Measurements from ENCODE around the gene DCP1B.

Gene DCP1B

GRCh38 chr12:1993341-1993740, 10.9 kb downstream of the DCP1B start:
- no peaks in the 10 kb centered on the region for H3K27me3 ChIP-seq (ENCODE audit: insufficient read depth, low read depth)
- no peak overlapping the region for H3K4me2 ChIP-seq
- no peak overlapping the region for H3K9ac ChIP-seq
- no peak overlapping the region for H3K27ac ChIP-seq
- no peaks in the 10 kb centered on the region for H4K20me1 ChIP-seq (ENCODE audit: insufficient read depth)
- no peak for TF ChIP-seq CTCF (conservative IDR thresholded peaks at IDR 0.05; ENCODE audit: low read depth, low read length)
- H3K4me3 ChIP-seq (IDR thresholded peaks at IDR 0.05; ENCODE audit: insufficient read depth, low read depth, low read length), result no peak overlapping the region
- no peaks in the 10 kb centered on the region for H3K79me2 ChIP-seq (ENCODE audit: insufficient read depth, low read depth)
- no peaks in the 10 kb centered on the region for H3K36me3 ChIP-seq (ENCODE audit: insufficient read depth)
- no peak overlapping the region for H2AFZ ChIP-seq (ENCODE audit: low read depth)
- H3K4me1 ChIP-seq (ENCODE audit: low read depth, poor library complexity, severe bottlenecking), result no peaks in the 10 kb centered on the region

- H3K4me2 ChIP-seq, result no peak overlapping the region
- no peak overlapping the region for H3K9ac ChIP-seq
- H3K4me1 ChIP-seq (ENCODE audit: low read depth, poor library complexity, severe bottlenecking), result no peaks in the 10 kb centered on the region
- H3K27me3 ChIP-seq (ENCODE audit: insufficient read depth, low read depth), result no peaks in the 10 kb centered on the region
- no peaks in the 10 kb centered on the region for H3K36me3 ChIP-seq (ENCODE audit: insufficient read depth)
- H4K20me1 ChIP-seq (ENCODE audit: insufficient read depth), result no peaks in the 10 kb centered on the region
- H2AFZ ChIP-seq (ENCODE audit: low read depth), result no peak overlapping the region
- no peak overlapping the region for H3K4me3 ChIP-seq (IDR thresholded peaks at IDR 0.05; ENCODE audit: insufficient read depth, low read depth, low read length)
- no peak for TF ChIP-seq CTCF (conservative IDR thresholded peaks at IDR 0.05; ENCODE audit: low read depth, low read length)
- H3K27ac ChIP-seq, result no peak overlapping the region
- no peaks in the 10 kb centered on the region for H3K79me2 ChIP-seq (ENCODE audit: insufficient read depth, low read depth)
Observed at GRCh38 chr12:1992732-1993131, 11.5 kb downstream of the DCP1B start.

GRCh38 chr12:1989111-1989510, 15.1 kb downstream of the DCP1B start:
- Histone ChIP-seq H2AFZ (ENCODE audit: low read depth) (no peak overlapping the region), H3K27ac (no peak overlapping the region), H3K4me2 (no peak overlapping the region), H3K4me3 (IDR thresholded peaks at IDR 0.05; ENCODE audit: insufficient read depth, low read depth, low read length) (no peak overlapping the region), H4K20me1 (ENCODE audit: insufficient read depth) (no peaks in the 10 kb centered on the region), H3K79me2 (ENCODE audit: insufficient read depth, low read depth) (no peaks in the 10 kb centered on the region), H3K9ac (no peak overlapping the region), H3K27me3 (ENCODE audit: insufficient read depth, low read depth) (no peaks in the 10 kb centered on the region), H3K36me3 (ENCODE audit: insufficient read depth) (no peaks in the 10 kb centered on the region), H3K4me1 (ENCODE audit: low read depth, poor library complexity, severe bottlenecking) (no peaks in the 10 kb centered on the region)
- no peak for TF ChIP-seq CTCF (conservative IDR thresholded peaks at IDR 0.05; ENCODE audit: low read depth, low read length)

- Histone ChIP-seq H3K27ac (no peak overlapping the region), H3K4me3 (IDR thresholded peaks at IDR 0.05; ENCODE audit: insufficient read depth, low read depth, low read length) (no peak overlapping the region), H3K9ac (no peak overlapping the region), H4K20me1 (ENCODE audit: insufficient read depth) (no peaks in the 10 kb centered on the region), H2AFZ (ENCODE audit: low read depth) (no peak overlapping the region), H3K4me2 (no peak overlapping the region), H3K79me2 (ENCODE audit: insufficient read depth, low read depth) (no peaks in the 10 kb centered on the region), H3K27me3 (ENCODE audit: insufficient read depth, low read depth) (no peaks in the 10 kb centered on the region), H3K4me1 (ENCODE audit: low read depth, poor library complexity, severe bottlenecking) (peaks cover 12% of the 10 kb centered on the region), H3K36me3 (ENCODE audit: insufficient read depth) (no peaks in the 10 kb centered on the region)
- TF ChIP-seq CTCF (conservative IDR thresholded peaks at IDR 0.05; ENCODE audit: low read depth, low read length), result no peak
Observed at GRCh38 chr12:1984759-1985158, 19.5 kb downstream of the DCP1B start.

GRCh38 chr12:1980282-1980681, 24.0 kb downstream of the DCP1B start:
- Histone ChIP-seq H3K9ac (no peak overlapping the region), H3K36me3 (ENCODE audit: insufficient read depth) (no peaks in the 10 kb centered on the region), H3K27me3 (ENCODE audit: insufficient read depth, low read depth) (no peaks in the 10 kb centered on the region), H3K27ac (no peak overlapping the region), H3K4me3 (IDR thresholded peaks at IDR 0.05; ENCODE audit: insufficient read depth, low read depth, low read length) (no peak overlapping the region), H3K79me2 (ENCODE audit: insufficient read depth, low read depth) (no peaks in the 10 kb centered on the region), H3K4me1 (ENCODE audit: low read depth, poor library complexity, severe bottlenecking) (peaks cover 36% of the 10 kb centered on the region), H3K4me2 (no peak overlapping the region), H4K20me1 (ENCODE audit: insufficient read depth) (no peaks in the 10 kb centered on the region), H2AFZ (ENCODE audit: low read depth) (no peak overlapping the region)
- TF ChIP-seq CTCF (conservative IDR thresholded peaks at IDR 0.05; ENCODE audit: low read depth, low read length), result no peak
